NCI-H345 treated with DMSO at 0.1 percent for 48 hours (cell line): ENCODE results near the gene RHBDD1.
"Not testable (repeated sequence)": the region's sequence is repeated elsewhere in the genome, so short reads cannot be mapped to it uniquely, and the experiment has no call there.

Experiments used
- DNase-seq: peaks from one replicate; lab custom pipeline; 2025; ENCODE audit not compliant: unreplicated experiment; lab: John Stamatoyannopoulos, UW

Gene RHBDD1

DNA sequence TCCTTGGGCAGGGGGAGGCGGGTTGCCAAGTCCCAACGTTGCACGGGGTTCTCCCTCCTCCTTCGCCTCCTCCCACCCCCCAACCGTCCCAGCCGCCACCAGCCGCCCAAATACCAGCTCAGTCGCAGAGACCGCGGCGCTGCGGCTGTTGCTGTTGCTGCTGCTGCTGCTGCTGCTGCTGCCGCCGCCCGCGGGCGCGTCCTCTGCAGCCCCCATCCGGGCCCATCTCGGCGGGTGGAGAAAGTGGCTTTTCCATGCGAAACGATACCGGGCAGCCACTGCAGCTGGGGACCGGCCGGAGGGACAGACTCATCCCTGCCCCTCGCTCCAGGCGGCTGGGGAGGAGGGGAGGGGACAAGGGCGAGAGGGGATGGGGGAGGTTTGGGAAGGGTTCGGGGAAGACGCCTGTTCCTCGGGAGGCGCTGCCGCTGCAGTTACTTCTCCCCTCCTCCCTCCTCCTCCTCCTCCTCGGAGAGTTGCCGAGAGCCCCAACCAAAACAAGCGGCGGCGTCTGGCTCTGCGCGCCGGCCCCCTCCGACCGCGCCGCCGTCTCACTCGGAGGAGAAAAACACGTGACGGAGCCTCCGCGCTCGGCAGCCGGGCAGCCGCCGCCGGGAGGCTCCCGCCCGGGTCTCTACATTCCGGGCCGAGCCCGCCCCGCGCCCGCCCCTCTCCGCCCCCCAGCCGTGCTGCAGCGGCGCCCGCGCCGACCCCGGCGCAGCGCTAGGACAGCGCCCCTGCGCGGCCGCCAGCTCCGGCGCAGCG, 36.5 kb upstream of the RHBDD1 start, which contains the start of gene IRS1:
Gene IRS1 (minus strand): TSS at position 610 of the 765 bp plus-strand sequence. CDS start 1,082 bp downstream, outside the sequence.
- peak; percentile 55 for DNase-seq

DNA sequence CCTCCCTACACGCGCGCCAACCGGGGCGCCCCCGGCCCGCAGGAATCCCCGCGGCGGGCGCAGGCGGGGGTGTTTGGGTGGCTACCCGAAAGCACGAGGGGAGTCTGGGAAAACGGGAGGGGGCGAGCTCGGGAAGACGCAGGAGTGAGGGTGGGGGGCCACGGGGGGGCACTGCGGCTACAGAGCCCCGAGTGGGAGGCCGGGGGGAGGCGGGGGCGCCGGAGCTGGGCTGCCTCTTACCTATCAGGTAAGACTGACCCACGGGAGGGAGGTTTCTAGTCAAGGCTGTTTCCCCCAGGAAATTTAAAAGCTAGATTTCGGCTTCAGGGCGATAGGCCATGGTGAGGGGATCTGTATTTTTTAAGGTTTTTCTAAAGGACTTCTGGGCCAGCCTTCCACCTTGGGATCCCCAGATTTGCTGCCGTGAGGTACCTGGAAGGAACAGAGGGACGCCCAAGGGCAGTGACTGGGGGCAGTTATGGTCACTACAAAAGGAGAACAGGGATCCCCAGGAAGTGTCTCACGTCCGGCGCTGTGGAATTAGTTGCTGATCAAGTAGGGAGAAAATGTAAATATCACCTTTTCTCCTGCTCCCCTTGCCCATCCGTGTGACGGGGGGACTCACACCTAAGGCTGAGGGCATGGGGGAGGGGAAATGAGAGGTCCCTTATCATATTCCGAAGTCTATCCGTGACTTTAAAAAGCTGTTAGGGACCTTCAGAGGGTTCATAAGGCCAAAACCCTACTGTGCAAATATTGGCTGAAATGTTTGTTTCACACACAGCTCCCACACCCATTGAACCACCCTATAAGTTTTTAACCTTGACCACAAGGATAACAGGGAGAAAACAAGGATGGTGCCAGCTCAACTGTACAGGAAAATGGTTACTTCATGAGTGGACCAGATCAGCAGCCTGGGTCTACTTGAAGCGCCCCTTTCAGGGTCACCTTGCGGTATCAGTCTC, 35.6 kb upstream of the RHBDD1 start:
- peak; percentile 55 for DNase-seq

DNA sequence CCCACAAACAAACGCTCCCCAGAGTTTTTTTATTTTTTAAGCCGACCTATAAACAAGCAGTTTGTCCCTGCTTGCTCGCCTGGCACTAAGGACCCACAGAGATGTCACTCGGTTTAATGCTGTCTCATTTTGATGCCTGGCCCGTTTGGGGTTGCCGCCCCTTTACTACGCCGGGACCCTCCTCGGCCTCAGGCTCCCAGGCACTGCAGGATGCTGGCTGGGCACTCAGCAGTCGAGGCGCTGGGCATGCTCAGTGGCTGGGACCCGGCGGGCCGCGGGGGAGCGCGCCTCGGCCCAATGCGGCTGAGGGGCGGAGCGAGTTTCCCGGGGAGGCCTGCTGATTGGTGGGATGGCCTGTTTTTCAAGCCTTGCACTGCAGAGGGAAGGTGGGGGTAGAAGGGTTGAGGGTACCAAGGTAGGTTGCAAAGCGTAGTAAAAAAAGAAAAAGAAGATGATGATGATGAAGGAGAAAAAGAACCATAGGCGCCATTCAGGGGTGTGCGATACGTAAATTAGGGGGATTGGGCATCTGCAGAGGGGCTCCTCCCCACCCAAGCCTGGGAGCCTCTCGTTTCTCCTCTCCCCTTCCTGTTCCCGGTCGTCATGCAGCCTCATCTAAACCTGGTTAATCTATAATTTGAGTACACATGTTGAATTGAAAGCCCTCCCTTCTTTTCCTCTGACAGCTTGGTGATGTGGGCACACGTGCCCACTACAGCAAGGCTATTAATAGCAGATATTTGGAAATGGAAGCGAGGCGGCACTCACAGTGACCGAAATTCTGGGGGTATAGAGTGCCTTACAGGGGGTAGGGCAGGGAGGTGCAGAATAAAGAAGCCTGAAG, 34.7 kb upstream of the RHBDD1 start:
- DNase-seq = peak; percentile 71

DNA sequence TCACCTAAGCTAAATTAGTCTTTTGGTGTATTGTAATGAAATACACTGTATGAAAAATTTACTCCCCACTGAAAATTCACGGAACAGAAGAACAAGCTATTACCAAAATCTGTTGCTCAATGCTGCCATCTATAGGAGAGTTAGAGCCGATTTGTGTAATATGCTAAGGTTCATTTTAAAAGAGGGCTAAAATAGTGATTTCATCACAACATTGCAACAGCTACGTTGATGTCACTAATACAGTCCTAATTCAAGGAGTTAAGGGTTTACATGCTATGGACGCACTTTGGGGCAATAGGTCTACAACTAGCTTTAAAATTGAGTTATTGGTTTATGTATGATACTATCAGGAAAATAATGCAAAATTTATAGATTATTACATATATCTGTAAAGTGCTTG, 33.3 kb upstream of the RHBDD1 start:
- peak; percentile 73 for DNase-seq

DNA sequence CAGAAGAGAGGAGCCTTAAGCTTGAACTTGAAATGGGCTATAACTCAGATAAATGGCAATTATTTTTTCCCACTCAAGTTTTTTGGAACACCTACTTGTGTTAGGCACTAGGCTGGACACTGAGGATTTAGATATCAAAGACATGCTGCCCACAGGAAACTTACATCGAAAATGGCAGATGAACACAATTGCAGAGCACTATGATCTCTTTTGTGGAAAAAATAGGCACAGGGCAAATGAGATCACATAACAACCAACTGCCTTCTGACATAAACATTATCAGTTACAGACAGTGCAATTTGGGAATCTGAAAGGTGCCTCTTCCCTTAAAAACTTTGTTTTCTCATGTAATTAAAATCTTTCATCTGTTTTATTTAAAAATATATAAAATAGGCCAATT, 32.4 kb upstream of the RHBDD1 start:
- no peak for DNase-seq

DNA sequence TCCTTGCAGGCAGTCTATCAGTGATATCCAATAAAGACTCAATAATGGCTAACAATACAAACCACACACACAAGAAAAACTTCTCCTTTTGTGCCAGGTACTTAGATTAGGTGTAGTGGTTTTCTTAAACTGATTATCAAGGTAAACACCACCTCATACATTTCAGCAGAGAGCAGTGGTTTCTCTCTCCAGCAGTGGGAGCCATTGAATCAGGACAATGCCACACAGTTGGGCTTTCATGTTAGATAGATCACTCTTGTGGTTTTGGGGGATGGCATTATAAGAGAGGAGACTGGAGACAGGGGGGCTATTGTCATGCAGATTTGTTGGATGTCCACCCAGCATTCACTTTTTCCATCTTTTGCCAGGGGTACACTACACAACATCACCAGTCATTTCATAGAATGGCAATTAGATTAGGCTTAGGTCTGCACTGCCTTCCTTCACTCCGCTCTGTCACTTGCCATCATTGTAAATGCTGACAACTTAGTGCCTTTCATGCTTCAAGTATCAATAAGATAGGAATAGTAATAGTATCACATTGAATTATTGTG, 22.6 kb upstream of the RHBDD1 start:
- no peak for DNase-seq

DNA sequence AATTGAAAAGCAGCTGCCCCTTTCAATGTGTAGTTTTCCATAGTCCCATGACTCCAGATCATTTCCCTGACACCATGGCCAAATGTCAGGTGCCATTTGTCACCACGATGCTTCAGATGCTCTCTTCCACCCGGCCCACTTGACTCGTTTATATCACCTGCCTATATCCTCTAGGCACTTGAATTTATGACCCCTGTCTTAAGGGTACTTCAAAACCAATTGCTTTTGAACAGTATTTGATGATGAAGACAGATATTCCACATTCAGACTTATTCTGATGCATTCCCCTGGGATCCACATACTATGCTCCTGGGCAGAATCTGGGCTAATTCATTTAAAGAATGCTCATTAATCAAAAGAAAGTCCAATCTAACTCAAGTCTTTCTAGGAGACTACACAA, 16.9 kb upstream of the RHBDD1 start:
- DNase-seq = peak; percentile 23

DNA sequence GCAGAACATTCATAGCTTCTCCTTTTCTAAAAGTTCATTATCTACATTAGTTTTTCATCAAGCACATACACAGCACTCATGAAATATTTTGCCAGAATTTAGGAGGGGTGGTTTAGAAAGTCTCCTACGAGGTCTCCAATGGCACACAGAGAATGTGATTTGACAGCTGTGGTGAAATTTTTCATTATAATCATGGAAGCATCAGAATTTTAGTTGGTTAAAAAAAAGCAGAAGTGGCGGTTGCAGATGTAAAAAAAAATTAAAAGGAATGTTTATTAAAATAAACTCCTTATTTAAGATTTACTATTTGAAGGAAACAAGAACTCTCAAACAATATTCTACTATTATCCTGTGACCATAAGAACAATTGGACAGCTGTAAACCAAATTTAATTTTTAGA, 10.8 kb upstream of the RHBDD1 start:
- DNase-seq = no peak

DNA sequence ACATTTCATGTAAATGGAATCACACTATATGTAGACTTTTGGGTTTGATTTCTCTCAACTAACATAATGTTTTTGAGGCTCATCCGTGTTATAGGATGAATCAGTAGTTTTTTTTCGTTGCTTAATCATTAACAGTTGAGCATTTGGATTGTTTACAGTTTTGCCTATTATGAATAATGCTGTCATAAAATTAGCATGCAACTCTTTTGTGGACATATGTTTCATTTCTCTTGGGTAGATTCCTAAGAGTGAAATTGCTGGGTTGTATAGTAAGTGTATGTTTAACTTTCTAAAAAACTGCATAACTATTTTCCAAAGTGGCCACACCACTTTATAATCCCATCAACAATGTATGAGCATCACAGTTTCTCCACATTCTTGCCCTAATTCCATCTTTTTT, 7.7 kb upstream of the RHBDD1 start:
- DNase-seq = no peak

DNA sequence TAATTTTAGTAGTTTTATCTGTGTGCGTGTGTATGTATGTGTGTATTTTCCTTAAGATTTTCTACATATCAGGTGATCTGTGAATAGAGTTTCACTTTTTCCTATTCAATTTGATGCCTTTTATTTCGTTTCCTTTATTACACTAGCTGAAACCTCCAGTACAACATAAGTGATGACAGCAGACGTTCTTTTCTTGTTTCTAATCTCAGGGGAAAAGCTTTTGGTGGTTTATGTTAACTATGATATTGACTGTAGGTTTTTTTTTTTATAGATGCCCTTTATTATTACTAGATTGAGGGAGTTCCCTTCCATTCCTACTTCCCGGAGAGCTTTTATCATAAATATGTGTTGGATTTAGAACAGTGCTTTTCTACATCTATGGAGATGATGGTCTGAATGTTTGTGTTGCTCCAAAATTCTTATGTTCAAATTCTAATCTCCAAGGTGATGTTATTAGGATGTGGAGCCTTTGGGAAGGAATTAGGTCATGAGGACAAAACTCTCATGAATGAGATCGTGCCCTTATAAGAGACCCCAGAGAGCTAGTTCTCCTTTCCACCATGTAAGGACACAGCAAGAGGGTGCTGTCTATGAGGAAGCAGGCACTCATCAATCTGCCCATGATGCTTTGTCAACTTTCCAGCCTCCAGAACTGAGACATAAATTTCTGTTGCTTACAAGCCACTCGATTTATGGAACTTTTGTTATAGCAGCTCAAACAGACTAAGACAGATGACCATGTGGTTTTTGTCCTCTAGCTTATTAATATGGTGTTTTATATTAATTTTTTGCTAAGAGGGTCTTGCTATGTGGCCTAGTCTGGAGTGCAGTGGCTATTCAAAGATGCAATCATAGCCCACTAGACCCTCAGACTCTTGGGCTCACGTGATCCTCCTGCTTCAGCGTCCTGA, 5.9 kb upstream of the RHBDD1 start:
- no peak for DNase-seq

DNA sequence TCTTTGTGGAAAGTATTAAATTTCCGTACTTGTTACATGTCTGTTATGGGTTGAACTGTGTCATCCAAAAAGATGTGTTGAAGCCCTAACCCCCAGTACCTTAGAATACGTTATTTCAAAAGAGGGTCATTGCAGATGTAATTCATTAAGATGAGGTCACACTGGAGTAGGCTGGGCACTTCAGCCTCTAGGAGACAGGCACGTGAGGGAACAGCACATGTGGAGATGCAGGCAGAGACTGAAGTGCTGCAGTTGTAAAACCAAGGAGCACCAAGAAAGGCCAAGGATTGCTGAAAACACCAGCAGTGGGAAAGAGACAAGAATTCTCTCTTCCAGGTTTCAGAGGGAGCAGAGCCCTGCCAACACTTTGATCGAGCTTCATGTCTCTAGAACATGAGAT, 4.6 kb upstream of the RHBDD1 start:
- DNase-seq = no peak

DNA sequence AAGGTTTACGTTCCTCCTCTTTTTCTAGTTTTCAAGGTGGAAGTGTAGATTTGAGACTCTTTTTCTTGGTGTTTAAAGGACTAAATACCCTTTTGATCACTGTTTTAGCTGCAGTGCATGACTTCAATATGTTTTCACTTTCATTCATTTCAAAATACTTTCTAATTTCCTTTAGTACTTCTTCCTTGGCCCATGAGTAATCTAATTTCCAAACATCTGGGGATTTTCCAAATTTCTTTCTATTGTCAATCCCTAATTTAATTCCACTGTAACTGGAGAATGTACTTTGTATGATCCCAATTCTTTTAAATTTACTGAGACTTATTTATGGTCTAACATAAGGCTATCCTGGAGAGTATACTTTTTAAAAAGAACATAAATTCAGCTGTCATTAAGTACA, 3.8 kb upstream of the RHBDD1 start:
- DNase-seq = no peak

DNA sequence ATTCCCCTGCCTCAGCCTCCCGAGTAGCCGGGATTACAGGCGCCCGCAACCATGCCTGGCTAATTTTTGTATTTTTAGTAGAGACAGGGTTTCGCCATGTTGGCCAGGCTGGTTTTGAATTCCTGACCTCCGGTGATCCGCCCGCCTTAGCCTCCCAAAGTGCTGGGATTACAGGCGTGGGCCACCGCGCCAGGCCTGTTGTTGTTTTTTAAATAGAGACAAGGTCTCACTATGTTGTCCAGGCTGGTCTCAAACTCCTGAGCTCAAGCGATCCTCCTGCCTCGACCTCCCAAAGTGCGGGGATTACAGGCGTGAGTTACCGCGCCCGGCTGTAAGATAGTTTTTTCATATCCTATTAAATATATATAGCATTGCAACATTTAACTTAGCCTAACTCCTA, 974 bp upstream of the RHBDD1 start:
- not testable (repeated sequence) for DNase-seq

DNA sequence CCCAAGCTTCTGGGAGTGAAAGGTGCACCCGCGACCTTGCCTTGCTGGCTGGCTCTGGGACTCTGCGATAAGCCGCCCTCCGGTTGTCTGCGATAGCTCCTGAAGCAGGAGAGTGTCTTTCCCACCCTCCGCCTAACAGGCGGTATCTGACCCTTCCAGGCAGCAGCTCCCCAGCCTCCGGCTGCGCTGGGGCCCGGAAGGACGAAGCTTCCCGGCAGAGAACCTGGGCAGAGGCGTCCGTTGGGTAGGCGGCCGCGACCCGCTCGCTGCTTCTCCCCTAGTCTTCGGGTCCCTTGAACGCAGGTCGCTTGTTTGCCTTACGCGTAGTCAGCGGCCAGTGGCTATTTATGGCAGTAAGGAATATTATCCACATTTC, 446 bp upstream of the RHBDD1 start:
- peak; percentile 54 for DNase-seq

DNA sequence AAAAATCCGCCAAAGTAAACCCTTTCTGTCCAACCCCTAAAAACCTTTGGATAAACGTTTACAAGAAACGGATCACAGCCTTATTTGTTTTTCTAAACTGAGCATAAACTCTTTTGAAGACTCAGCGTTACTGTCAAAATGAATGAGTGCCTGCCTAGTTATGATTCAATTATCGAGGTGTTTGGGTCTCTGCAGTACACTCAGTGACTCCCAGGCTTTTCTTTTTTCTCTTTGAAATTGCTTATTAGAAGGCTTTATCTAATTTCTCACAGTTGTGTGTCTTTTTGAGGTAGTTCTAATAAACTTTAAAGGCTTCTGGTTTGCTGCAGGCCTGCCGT, 663 bp downstream of the RHBDD1 start:
- DNase-seq = no peak

DNA sequence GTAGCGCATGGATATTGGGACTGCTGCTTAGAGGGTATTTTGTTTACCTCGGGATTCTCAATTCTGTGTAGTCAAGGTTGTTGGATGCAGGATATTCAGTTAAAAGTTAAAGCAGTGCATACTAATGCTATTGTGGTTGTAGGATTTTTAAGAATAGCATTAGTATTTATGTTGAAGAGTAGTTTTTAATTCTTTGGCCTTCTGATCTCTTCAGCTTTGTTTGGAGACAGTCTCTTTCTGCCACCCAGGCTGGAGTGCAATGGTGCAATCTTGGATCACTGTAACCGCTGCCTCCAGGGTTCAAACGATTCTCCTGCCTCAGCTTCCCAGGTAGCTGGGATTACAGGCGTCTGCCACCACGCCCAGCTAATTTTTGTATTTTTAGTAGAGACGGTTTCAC, 1.5 kb downstream of the RHBDD1 start:
- DNase-seq = no peak

DNA sequence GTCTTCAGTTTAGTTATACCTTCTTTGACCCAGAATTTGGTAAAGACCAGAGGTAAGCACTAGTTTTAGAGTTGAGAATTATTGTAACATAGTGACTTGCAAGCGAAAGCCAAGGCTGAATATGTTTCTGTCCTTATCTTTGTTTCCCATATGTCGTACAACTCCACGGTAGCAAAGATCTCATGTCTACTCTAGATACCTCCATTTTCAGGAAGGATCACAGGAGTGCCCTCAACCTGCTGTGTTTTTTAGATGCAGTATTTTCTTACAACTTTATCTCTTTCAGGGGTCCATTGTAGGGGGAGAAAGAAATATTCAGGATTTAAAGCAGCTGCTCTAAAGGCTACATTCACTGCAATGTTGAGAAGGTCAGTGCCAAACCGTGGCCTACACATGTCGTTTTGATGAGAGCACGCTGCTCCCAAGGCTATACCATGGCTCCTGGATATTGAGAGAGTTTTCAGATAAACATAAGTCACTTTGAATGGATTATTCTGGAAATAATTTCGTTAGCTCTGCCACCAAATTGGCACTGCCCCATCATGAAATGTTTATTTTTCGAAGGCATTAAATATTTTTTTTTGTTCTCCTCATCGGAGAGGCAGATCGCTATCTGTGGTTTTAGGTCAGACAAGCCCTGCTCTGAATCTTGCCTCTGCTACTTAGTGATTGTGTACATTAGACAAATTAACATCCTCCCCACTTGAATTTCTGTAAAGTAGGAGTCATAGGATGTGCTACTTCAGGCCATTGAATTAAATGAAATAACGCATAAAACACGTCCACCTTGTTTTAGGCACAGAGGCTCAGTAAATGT, 2.1 kb downstream of the RHBDD1 start:
- DNase-seq = no peak

DNA sequence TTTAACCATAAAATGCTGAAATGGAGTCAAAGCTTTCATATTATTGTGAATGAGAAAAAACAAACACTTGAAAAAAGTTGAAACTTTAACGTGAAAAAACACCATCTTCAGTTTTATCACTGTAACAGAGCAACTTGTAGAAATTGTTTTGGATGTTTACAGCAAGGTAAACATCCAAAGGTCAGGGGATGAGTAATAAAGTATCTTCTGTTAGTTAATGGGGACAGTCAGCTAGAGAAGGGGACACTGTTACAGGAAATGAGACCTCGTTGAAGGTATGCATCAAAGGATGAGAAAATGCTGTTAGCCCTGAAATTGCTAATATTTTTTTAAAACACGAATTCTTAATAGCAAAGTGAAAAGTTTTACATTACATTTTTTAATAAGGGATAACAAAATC, 2.9 kb downstream of the RHBDD1 start:
- no peak for DNase-seq

DNA sequence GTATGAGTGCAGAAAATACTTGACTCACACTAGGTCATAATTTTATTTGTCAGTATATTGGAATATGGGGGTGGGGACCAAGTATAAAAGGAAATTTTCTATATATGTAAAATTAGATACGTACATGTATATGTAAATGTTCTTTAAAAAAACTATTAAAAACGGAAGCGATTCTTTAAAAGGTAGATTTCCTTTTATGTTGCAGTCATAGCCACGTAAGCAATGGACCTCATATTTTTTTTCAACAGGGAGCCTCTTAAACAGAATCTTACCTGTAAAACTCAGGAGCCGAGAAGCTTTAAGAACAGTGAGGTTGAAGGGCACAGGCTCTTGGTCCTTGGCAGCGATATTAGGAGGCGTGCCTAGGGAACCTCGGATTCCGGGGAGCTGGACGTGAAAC, 3.3 kb downstream of the RHBDD1 start:
- no peak for DNase-seq
